G401 (cell line): Measurements from ENCODE around the gene FXYD6. TPM values are rescaled to one million over a fixed set of nuclear protein-coding genes. Genes with fewer than 3 reads are reported as not detected.

Experiments used
- DNase-seq: peaks from one replicate; pipeline ENCODE4 v3.0.0-alpha.2; 2015; ENCODE audit warnings: low spot score
- in situ Hi-C: cut with HindIII; loops from 2 replicates; pipeline ENCODE4 v1.10.0; 2016; ENCODE audit warnings: low sequenced_read_pairs, mixed read lengths
- total RNA-seq: library from RNA; depleted of rRNA; stranded (reverse); fragments of >200 nt; shearing (Covaris generic); gene quantifications from 2 replicates; pipeline ENCODE4 v1.2.3, GENCODE V29; 2014

The FXYD6 gene
- total RNA-seq, 1 experiment from 2014 or later: not detected

DNA sequence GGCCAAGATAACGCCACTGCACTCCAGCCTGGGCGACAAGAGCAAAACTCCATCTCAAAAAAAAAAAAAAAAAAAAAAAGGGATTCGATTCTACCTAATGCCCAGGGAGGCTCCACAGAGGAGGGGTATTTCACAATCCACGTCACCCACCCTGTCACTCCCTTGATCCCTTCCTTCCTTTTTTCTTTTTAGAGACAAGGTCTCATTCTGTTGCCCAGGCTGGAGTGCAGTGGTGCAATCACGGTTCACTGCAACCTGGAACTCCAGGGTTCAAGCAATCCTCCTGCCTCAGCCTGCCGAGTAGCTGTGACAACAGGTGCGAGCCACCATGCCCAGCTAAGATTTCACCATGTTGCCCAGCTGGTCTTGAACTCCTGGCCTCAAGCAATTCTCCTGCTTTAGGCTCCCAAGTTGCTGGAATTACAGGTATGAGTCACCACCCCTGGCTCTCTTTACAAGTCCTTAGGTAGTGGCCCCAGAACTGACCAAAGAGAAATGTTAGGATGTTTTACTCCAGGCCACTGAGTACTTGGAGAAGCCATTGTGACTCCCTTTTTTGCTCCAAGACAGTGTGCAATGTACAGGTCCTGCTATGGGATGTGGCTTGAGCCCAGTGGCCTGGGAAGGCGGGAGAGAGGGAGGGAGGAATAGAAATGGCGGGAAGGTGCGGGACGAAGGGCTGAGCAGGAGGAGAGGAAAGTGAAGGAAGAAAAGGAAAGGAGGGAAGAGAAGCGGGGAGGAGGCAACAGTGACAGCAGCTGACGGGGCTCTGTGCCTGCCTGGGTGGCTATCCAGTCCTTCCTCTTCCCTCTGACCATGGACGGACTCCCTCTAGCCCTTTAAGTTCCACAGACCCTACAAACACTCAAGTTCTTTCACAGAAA is 40.1 kb downstream of the FXYD6 start:
- DNase-seq: no peak
- in situ Hi-C loops: no loop called here

- no peak for DNase-seq
- in situ Hi-C loops: no loop called here
Observed at GRCh38 chr11:117835576-117835975, 40.9 kb downstream of the FXYD6 start.

DNA sequence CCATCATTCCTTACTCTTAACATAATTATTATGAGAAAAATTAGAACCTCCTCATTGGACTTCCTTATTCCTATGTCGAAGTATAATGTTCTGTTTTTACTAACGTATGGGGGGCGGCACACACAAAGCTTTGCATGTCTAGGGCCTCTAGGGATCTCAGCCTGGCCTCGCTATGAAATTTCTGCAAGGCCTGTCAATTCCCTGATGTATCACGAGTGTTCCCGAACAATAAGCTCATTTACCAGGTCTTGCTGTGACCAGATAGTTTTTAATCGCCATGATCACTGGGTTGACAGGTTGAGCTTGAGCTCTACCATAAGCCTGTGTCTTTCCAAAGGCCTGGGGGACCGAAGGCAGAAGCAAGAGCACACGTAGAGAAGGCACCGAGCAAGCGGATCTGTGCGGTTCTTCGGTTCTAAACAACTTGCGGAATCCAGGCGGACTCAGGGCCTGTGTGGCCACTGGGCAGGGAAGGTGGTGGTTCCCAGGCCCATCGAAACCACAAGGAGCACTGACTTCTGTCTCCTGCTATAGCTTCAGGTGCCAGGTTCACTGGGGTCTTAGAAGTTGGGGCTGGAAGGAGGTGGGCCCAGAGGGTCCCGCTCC is 41.5 kb downstream of the FXYD6 start:
- no peak for DNase-seq
- in situ Hi-C loops: no loop called here

GRCh38 chr11:117834068-117834810 is 42.2 kb downstream of the FXYD6 start:
- in situ Hi-C loops: no loop called here
- DNase-seq: no peak

DNA sequence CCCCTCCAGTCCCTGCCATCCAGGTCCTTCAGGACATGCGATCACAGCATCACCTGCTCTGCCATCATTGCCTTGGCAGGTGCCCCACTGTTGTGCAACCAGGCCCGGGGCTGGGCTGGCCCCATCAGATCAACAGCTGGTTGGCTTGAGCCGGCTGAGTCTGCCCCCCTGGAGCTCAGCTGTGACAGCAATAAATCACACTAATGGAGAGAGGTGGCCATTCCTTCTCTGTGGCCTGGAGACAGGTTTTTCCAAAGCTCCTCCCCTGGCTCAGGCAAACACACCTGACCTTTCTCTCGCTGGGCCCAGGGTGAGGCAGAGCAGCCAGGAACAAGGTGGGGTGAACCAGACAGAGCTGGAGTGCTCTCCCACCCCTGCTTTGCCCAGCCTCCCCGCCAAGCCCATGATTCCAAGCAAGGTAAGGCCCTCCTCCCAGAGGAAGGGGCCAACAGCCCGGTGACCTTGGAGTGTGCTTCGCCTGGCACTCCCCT is 43.0 kb downstream of the FXYD6 start:
- in situ Hi-C loops: no loop called here
- DNase-seq: no peak

DNA sequence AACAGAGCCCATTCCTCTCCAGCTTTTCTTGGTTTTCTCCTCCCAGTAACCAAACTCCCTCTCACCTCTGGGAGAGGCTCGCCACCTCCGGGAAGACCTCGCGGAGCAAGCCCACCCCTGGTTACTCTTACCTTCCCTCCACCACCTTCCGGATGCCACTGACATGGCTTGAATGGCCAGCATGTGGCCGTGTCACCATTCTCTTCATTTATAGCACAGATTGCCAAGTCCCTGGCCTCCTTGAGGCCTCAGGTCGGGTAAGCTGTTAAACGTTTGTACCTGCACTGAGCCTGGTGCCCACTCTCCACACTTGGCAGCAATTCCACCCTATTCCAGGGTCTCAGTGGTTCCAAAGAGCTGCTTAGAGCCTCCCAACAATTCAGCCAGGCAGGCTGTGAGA is 43.9 kb downstream of the FXYD6 start:
- in situ Hi-C loops: no loop called here
- no peak for DNase-seq

DNA sequence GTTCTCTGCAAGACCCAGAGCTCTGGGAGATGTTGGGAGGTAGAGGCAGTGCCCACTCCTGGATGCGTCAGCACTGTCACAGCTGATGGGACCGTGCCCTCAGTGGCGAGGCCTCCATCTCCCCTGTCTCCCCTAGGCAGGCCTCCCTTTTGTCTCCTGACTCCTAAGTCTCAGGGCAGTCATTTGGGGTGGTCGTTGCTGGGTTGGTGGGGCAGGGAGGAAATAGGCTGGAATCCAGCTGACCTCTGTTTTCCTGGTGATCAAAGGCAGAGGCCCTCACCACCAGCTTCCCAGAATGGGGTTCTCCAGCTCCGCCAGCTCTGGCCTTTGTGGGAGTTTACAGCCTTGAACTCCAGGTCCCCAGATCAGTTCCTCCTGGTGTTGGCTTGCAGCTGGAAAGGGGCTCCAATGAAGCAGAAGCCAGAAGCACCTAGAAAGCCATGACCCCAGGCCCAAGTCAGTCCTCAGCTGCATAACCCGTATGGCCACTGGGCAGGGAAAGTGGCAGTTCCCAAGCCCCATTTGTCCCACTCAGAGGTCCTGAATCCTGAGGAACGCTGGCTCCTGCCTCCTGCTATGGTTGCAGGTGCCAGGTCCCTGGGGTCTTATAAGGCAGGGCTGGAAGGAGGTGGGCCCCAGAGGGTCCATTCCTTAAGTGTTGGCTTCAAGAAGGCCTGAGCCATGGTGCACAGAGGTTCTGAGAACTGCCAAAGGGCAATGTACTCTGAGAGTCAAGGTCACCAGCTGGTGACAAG is 44.6 kb downstream of the FXYD6 start:
- in situ Hi-C loops: no loop called here
- DNase-seq: no peak

DNA sequence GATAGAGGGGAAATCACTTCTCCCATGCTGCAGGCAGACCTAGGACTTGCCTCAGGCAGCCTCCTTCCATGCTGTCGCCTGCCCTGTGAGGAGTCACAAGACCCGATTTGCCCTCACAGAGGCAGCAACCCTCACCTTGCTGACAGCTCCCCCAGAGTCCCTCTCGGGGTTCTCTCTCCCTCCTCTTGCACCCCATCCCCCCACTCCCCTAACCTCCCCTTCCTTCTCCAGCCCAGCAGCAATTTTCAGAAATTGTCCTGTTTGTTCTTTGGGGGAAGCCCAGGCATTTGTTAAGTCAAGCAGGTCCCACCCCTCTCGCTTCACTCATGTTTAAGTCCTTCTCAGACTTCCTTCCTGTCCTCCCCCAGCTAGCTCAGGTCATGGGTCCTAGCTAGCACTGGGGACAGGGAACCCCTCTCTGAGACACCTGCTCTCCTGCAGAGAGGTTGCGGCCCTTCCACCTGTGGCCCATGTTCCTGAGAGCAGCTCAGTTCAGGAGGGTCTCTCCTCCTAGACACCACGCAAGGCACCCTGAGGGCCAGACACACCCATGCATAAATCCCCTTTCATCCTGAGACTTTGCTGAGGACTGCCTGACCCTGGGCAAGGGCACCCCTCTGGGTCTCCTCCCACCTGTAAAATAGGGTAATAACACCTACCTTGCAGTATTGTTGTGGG is 45.6 kb downstream of the FXYD6 start:
- no peak for DNase-seq
- in situ Hi-C loops: no loop called here

DNA sequence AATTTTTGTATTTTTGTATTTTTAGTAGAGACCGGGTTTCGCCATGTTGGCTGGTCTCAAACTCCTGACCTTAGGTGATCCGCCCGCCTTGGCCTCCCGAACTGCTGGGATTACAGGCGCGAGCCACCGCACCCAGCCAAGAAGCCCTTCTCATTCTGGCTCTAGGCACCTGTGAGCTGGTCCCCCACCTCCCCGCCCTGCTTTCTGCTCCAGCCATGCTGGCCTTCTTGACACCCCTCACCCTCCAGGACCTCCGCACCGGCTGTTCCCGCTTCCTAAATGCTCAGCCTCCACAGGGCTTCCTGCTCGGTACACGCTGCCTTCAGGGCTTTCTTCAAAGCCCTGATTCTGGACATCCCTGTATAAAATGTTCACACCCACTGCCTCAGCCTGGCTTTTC is 46.4 kb downstream of the FXYD6 start:
- in situ Hi-C loops: no loop called here
- DNase-seq: no peak

DNA sequence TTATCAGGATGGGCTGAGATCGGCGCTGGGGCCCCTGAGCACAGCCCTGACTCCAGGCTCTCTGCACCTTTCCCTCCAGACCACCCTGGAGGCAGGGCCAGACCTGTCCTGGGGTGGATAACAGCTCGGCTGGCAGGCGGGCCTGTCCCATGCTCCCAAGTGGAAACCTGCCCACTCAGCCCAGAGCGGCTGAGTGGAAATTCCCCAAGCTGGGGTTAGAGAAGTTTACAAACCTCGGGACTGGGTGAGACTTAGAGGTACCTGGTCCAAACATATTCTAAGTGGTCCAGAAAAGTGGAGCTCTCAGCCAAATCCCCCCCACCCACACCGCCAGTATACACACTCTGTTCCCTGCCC is 47.1 kb downstream of the FXYD6 start:
- in situ Hi-C loops: no loop called here
- DNase-seq: no peak

DNA sequence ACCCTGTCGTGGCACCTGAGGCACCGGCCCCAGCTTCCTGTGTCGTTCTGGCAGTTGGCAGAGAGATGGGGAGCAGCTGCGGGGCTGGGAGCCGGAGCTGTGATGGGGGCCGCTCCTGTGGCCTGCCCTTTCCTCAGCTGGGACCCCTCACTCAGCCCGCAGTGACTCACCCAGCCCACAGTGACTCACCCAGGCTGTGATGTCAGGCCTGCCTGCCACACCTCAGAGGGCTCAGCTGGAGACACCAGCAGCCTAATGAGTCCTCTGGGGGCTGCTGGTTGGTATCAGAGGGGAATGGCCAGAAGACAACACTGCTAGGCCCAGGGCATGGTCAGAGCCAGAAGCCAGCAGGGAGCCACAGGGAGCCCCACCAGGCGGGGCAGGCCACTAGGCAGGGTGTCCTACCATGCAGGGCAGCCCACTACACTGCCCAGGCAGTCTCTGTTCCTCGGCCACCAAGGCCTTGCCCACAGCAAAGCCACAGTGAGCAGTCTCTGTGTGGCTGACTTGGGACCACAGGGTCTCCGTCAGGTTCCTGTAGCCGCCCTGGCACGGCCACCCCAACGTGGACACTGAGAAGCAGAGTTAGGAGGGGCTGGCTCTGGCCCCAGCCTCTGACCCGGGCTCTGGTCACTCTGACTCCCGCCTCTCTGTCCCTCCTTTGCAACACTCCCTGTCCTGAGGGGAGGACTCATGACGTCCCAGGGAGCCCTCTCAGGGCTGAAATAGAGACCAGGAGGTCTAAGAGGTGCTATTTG is 47.7 kb downstream of the FXYD6 start:
- in situ Hi-C loops: no loop called here
- no peak for DNase-seq

- no peak for DNase-seq
- in situ Hi-C loops: no loop called here
Observed at GRCh38 chr11:117827521-117828511, 48.6 kb downstream of the FXYD6 start.

GRCh38 chr11:117826832-117827231 is 49.6 kb downstream of the FXYD6 start:
- no peak for DNase-seq
- in situ Hi-C loops: no loop called here

DNA sequence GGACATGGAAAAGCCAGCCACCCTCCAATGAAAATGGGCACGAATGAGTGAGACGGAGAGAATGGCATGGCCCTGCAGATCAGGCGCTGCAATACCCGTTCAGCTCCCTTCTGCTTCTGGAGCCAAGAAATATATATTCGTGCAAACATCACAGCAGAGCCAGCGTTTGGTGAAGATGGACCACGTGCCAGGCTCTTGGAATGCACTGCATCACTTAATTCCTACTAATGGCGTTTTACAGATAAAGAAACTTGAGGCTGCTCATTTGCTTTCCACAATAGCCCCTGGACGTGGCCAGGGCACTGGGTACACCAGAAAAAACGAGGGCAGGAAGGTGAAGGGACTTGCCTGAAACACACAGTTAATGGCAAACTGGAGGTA is 50.3 kb downstream of the FXYD6 start:
- no peak for DNase-seq
- in situ Hi-C loops: no loop called here

DNA sequence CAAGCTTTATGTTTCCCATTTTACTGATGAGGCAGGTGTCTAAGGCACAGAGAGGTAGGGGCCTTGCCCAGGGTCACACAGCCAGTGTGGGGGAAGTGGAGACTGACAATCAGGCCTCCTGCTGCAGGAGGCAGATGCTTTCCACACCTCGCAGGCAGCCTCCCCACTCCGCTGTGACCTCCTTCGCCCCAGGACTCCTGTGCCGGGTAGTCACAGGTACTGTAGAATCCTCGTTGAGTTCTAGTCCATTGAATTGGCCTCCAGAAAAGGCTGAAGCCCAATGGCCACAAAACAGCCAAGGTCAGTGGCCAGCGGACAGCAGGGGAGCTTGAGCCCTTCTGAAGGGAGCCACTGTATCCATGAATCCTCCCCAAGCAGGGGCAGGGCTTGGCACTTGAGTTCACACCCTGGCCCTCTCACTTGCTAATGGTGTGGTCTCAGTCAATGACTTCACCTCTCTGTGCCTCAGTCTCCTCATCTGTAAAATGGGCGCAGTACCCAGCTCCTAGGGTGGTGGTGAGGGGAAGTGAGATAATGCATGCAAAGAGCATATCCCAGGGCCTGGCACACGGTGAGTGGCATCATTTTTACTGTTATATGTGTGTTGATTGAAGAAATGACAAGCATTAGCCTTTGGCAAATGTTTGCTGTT is 50.8 kb downstream of the FXYD6 start:
- no peak for DNase-seq
- in situ Hi-C loops: no loop called here
